ENCODE measurements around the gene LCN6. TPM values are rescaled to one million over a fixed set of nuclear protein-coding genes. Genes with fewer than 3 reads are reported as not detected.
"Not testable (repeated sequence)": the region's sequence is repeated elsewhere in the genome, so short reads cannot be mapped to it uniquely, and the experiment has no call there.

LCN6 gene
- total RNA-seq, 2 experiments from 2014 or later, result not detected

DNA sequence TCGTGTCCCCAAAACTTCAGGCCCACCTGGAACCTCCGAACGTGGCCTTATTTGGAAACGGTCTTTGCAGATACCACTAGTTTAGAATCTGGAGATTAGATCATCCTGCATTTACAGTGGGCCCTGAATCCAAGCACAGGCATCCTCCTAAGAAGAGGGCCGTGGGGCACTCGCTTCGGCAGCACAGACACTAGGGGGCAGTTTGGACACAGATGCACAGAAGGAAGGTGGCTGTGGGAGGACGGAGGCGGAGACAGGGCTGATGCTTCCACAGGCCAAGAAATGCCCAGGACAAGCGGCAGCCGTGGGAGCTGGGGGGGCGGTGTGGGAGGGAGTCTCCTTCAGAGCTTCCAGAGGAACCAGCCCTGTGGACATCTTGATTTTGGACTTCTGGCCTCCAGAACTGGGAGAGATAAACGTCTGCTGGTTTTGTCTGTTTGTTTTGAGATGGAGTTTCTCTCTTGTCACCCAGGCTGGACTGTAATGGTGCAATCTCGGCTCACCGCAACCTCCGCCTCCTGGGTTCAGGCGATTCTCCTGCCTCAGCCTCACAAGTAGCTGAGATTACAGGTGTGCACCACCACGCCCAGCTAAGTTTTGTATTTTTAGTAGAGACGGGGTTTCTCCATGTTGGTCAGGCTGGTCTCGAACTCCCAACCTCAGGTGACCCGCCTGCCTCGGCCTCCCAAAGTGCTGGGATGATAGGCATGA lies 12.7 kb upstream of the LCN6 start:
- POLR2A ChIA-PET, H3K27me3 Mint-ChIP-seq, H3K9me3 Mint-ChIP-seq, H3K4me3 Mint-ChIP-seq, H3K27ac Mint-ChIP-seq, H3K36me3 Mint-ChIP-seq, H3K4me1 Mint-ChIP-seq: not testable (repeated sequence)
- peak; percentile 33 for DNase-seq
- ATAC-seq (ENCODE audit: low read depth), result peak; percentile 41

DNA sequence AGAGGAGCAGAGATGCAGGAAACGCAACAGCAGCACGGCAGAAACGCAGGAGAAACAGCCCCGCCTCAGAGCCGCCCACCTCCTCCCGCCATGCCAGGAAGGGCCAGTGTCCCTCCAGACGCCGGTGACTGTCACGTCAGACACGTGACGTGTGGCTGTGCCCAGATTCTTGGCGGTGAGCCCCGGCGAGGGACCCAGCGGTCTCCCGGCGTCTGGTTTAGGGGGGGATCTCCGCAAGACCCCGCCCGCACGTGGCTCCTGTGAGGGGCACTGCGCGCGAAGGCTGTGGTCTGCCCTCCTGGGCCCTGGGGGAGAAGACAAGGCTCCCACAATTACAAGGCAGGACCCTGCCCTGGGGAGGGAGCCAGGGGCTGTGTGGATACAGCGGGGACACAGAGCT lies 12.1 kb upstream of the LCN6 start:
- Mint-ChIP-seq H3K4me1 (no peaks in the 10 kb centered on the region), H3K36me3 (peaks cover 3% of the 10 kb centered on the region), H3K9me3 (peaks cover 2% of the 10 kb centered on the region), H3K27ac (no peak overlapping the region), H3K4me3 (no peak overlapping the region), H3K27me3 (peaks cover 2% of the 10 kb centered on the region)
- DNase-seq (peak; percentile 24), ATAC-seq (ENCODE audit: low read depth) (no peak)
- POLR2A ChIA-PET, result no interaction called here

DNA sequence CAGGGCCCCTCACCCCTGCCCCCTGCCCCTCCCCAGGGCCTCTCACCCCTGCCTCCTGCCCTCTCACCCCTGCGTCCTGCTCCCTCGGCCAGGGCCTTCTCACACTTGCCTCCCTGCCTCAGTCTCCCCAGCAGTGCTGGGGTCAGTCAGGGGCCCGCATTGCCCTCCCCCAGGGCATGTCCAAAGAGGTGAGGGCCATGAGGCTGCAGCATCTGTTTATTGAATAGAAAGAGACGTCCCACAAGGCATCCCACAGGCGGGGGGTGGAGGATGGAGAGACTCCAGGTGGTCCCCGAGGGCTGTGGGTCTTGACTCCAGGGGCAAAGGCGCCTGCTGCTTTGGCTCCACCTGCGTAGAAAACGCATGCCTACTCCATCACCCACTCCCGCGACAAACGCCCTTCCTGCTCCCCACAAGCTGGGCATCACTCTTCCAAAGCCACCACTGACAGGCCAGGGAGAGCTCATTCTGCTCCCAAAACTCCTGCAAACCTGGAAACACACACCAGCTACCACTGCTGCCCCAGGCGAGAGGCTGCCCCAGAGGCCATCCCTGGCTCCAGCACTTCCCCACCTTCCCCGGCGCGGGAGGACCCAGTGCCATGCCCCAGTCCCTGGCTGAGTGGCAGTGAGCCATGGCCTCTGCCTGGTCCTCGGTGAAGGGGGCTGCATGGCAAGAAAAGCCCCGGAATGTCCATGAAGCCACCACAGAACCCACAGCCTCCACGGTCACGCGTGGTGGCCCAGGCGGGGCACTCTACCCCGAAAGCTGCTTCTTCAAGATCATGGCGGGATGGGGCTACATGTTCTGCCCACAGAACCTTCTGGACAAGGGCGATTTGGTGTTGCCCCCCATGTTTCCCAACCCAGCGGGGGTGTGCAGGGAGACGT lies 11.4 kb upstream of the LCN6 start:
- no peak overlapping the region for H3K27ac Mint-ChIP-seq
- peaks cover 3% of the 10 kb centered on the region for H3K36me3 Mint-ChIP-seq
- ATAC-seq (ENCODE audit: low read depth) (no peak), DNase-seq (peak; percentile 22)
- H3K4me3 Mint-ChIP-seq, result no peak overlapping the region
- H3K9me3 Mint-ChIP-seq, result peaks cover 2% of the 10 kb centered on the region
- POLR2A ChIA-PET, result no interaction called here
- H3K27me3 Mint-ChIP-seq, result peaks cover 2% of the 10 kb centered on the region
- no peaks in the 10 kb centered on the region for H3K4me1 Mint-ChIP-seq

GRCh38 chr9:136759001-136759400 lies 10.7 kb upstream of the LCN6 start:
- ATAC-seq (ENCODE audit: low read depth) (no peak), DNase-seq (peak; percentile 27)
- H3K4me1 Mint-ChIP-seq, result no peaks in the 10 kb centered on the region
- H3K27me3 Mint-ChIP-seq, result peaks cover 2% of the 10 kb centered on the region
- H3K4me3 Mint-ChIP-seq, result no peak overlapping the region
- H3K9me3 Mint-ChIP-seq, result peaks cover 2% of the 10 kb centered on the region
- peaks cover 3% of the 10 kb centered on the region for H3K36me3 Mint-ChIP-seq
- no peak overlapping the region for H3K27ac Mint-ChIP-seq
- POLR2A ChIA-PET, result no interaction called here

- H3K4me3 Mint-ChIP-seq, result no peak overlapping the region
- peaks cover 2% of the 10 kb centered on the region for H3K9me3 Mint-ChIP-seq
- ATAC-seq (ENCODE audit: low read depth) (no peak), DNase-seq (no peak)
- POLR2A ChIA-PET, result no interaction called here
- H3K27ac Mint-ChIP-seq, result no peak overlapping the region
- peaks cover 5% of the 10 kb centered on the region for H3K27me3 Mint-ChIP-seq
- no peaks in the 10 kb centered on the region for H3K4me1 Mint-ChIP-seq
- peaks cover 3% of the 10 kb centered on the region for H3K36me3 Mint-ChIP-seq
Observed at GRCh38 chr9:136757751-136758140, 9.4 kb upstream of the LCN6 start.

GRCh38 chr9:136757328-136757727 lies 9.0 kb upstream of the LCN6 start:
- no peak overlapping the region for H3K27ac Mint-ChIP-seq
- POLR2A ChIA-PET, result no interaction called here
- no peaks in the 10 kb centered on the region for H3K4me1 Mint-ChIP-seq
- no peak for ATAC-seq (ENCODE audit: low read depth)
- H3K9me3 Mint-ChIP-seq, result peaks cover 5% of the 10 kb centered on the region
- H3K27me3 Mint-ChIP-seq, result peaks cover 9% of the 10 kb centered on the region
- peaks cover 6% of the 10 kb centered on the region for H3K36me3 Mint-ChIP-seq
- DNase-seq, result no peak
- H3K4me3 Mint-ChIP-seq, result no peak overlapping the region

- H3K27ac Mint-ChIP-seq, result no peak overlapping the region
Observed at GRCh38 chr9:136756836-136757235, 8.5 kb upstream of the LCN6 start.

GRCh38 chr9:136756134-136756438 lies 7.8 kb upstream of the LCN6 start:
- Mint-ChIP-seq H3K27ac (no peak overlapping the region), H3K27me3 (peaks cover 17% of the 10 kb centered on the region)
- no peak for DNase-seq

More at GRCh38 chr9:136756836-136757235, 8.5 kb upstream of the LCN6 start:
- no peak overlapping the region for H3K4me3 Mint-ChIP-seq
- POLR2A ChIA-PET, result no interaction called here
- peaks cover 9% of the 10 kb centered on the region for H3K9me3 Mint-ChIP-seq
- peaks cover 13% of the 10 kb centered on the region for H3K27me3 Mint-ChIP-seq
- peaks cover 6% of the 10 kb centered on the region for H3K36me3 Mint-ChIP-seq
- no peaks in the 10 kb centered on the region for H3K4me1 Mint-ChIP-seq
- ATAC-seq (ENCODE audit: low read depth) (no peak), DNase-seq (no peak)

DNA sequence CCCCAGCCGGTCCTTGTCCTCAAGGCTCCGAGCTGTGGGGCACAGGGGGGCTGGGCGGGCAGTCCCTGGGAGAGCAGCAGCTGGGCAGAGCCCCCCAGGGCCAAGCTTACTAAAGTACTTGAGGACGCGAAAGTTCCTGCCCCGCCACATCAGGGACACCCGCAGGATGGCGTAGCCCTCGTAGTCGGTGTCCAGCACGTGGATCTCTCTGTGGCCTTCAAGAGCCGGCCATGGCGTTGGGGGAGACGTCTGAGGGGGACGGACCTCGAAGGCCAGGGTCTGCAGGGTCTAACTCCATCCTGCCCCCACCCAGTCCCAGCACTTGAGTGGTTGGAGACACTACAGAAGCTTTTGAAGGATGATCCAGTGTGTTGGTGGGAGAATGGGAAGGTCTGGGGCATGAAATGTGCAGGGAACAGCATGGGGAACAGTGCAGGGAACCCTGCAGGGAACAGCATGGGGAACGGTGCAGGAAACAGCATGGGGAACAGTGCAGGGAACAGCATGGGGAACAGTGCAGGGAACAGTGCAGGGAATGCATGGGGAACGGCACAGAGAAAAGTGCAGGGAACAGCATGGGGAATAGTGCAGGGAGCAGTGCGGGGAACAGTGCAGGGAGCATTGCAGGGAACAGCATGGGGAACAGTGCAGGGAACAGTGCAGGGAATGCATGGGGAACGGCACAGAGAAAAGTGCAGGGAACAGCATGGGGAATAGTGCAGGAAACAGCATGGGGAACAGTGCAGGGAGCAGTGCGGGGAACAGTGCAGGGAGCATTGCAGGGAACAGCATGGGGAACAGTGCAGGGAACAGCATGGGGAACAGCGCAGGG lies 7.2 kb upstream of the LCN6 start:
- DNase-seq; H3K36me3 Mint-ChIP-seq; ATAC-seq (ENCODE audit: low read depth); POLR2A ChIA-PET; H3K4me1 Mint-ChIP-seq; H3K27ac Mint-ChIP-seq; H3K4me3 Mint-ChIP-seq: not testable (repeated sequence)
- peaks cover 19% of the 10 kb centered on the region for H3K27me3 Mint-ChIP-seq
- peaks cover 13% of the 10 kb centered on the region for H3K9me3 Mint-ChIP-seq

More at GRCh38 chr9:136756134-136756438, 7.8 kb upstream of the LCN6 start:
- peaks cover 13% of the 10 kb centered on the region for H3K9me3 Mint-ChIP-seq
- ATAC-seq (ENCODE audit: low read depth), result no peak
- peaks cover 6% of the 10 kb centered on the region for H3K36me3 Mint-ChIP-seq
- H3K4me1 Mint-ChIP-seq, result no peaks in the 10 kb centered on the region
- no peak overlapping the region for H3K4me3 Mint-ChIP-seq
- POLR2A ChIA-PET, result no interaction called here

- H3K9me3 Mint-ChIP-seq, result peaks cover 13% of the 10 kb centered on the region
- DNase-seq (no peak), ATAC-seq (ENCODE audit: low read depth) (no peak)
- H3K27me3 Mint-ChIP-seq, result peaks cover 19% of the 10 kb centered on the region
- H3K27ac Mint-ChIP-seq, result no peak overlapping the region
- H3K4me1 Mint-ChIP-seq, result no peaks in the 10 kb centered on the region
- no peak overlapping the region for H3K4me3 Mint-ChIP-seq
- POLR2A ChIA-PET, result no interaction called here
- H3K36me3 Mint-ChIP-seq, result peaks cover 6% of the 10 kb centered on the region
Observed at GRCh38 chr9:136754626-136755301, 6.4 kb upstream of the LCN6 start.

GRCh38 chr9:136754059-136754572 lies 5.8 kb upstream of the LCN6 start:
- DNase-seq (no peak), ATAC-seq (ENCODE audit: low read depth) (no peak)
- no peak overlapping the region for H3K4me3 Mint-ChIP-seq
- POLR2A ChIA-PET, result no interaction called here
- peaks cover 13% of the 10 kb centered on the region for H3K9me3 Mint-ChIP-seq
- peaks cover 6% of the 10 kb centered on the region for H3K36me3 Mint-ChIP-seq
- H3K27me3 Mint-ChIP-seq, result peaks cover 19% of the 10 kb centered on the region
- H3K27ac Mint-ChIP-seq, result no peak overlapping the region
- no peaks in the 10 kb centered on the region for H3K4me1 Mint-ChIP-seq

DNA sequence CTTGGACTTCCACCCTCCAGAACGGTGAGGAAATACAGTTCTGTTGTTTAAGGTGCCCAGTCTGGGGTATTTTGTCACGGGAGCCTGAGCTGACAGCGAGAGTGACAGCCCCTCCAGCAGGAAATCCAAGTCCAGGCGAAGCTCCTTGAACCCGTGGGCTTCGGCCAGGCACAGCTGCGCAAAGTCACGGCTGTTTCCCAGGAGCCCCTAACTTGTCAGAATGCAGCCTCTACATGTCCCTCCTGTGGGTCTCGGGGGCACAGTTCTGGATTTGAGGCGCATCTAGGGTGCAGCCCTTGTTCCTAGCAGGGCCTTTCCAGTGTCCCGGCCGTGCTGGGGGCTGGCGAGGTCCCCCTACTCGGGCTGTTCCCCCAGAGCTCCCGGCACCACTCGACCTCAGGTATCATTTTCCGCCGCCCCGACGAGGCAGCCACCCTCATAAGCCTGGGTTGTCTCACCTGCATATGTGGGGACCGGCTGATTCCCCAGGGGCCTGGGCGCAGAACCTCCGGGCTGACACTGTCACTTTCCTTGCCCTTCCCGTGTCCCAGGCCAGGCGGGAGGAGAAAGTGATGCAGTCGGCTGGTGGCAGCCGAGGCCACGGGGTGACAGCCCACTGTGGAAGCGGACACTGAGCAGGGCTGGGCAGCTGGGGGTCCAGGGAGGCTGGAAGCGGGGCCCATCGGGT lies 5.2 kb upstream of the LCN6 start:
- H3K9me3 Mint-ChIP-seq, result peaks cover 13% of the 10 kb centered on the region
- H3K36me3 Mint-ChIP-seq, result peaks cover 6% of the 10 kb centered on the region
- POLR2A ChIA-PET, result no interaction called here
- H3K27ac Mint-ChIP-seq, result no peak overlapping the region
- ATAC-seq (ENCODE audit: low read depth) (no peak), DNase-seq (no peak)
- no peak overlapping the region for H3K4me3 Mint-ChIP-seq
- peaks cover 19% of the 10 kb centered on the region for H3K27me3 Mint-ChIP-seq
- H3K4me1 Mint-ChIP-seq, result no peaks in the 10 kb centered on the region

Measured in activated naive CD8-positive, alpha-beta T cell treated with anti-CD3 and anti-CD28 coated beads, Interleukin-2, amount 10 ng/mL, durations not matched to agents 7 days and 5 days (primary cell).